Measurements from ENCODE around the gene H2BK1.
A peak's percentile ranks its signal among the peaks of the same experiment; 100 is the strongest.

DNA sequence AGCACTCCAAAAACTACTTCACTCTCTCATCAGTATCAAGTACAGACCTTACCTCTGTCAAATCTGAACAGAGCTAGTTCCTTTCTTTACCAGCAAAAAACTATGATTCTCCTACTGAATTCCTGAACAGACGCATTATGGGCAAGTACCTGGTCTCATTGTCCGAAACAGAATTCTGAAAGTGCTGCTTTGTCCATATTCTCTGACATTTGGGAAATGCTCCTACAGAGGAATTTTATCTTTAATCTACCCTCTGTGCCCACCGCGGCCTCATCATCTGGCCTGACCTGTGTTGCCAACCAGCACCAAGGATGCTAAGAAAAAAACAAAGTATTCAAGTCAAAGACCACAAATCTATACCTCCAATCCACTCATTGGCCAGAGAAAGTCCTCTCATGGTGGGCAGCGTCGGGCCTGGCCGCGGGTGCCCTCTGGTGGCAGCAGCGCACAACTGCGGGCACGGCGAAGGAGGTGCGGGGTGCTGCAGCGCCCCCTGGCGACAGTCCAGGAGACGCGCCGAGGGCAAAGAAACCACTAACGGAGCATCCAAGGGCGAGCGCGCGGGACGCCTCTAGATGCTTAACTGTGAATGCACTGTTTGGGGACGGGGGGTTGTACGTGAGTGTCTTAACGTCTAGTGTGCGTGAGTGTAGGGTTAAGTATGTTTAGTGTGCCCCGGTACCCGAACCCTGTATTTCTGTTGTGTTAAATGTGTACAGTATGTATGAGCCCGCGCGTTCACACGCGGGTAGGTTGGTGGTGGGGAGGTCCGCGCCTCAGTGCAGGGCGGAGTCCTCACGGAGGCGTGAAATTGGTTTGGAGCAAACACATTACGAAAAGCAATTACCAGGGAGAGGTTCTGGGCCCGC lies 37.8 kb downstream of the H2BK1 start:
- TF ChIP-seq, protein P1, sequence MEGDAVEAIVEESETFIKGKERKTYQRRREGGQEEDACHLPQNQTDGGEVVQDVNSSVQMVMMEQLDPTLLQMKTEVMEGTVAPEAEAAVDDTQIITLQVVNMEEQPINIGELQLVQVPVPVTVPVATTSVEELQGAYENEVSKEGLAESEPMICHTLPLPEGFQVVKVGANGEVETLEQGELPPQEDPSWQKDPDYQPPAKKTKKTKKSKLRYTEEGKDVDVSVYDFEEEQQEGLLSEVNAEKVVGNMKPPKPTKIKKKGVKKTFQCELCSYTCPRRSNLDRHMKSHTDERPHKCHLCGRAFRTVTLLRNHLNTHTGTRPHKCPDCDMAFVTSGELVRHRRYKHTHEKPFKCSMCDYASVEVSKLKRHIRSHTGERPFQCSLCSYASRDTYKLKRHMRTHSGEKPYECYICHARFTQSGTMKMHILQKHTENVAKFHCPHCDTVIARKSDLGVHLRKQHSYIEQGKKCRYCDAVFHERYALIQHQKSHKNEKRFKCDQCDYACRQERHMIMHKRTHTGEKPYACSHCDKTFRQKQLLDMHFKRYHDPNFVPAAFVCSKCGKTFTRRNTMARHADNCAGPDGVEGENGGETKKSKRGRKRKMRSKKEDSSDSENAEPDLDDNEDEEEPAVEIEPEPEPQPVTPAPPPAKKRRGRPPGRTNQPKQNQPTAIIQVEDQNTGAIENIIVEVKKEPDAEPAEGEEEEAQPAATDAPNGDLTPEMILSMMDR (IDR thresholded peaks at IDR 0.05; ENCODE audit: borderline replicate concordance, extremely low read depth, low read length, poor library complexity, severe bottlenecking), result peak; percentile 100
- no peak for TF ChIP-seq EZH2 (IDR thresholded peaks at IDR 0.05; ENCODE audit: borderline replicate concordance, low read depth, low read length, severe bottlenecking)

Measured in DND-41 (cell line).